GDM1 (cell line): Measurements from ENCODE around the gene CYB561D2.
"Not testable (repeated sequence)": the region's sequence is repeated elsewhere in the genome, so short reads cannot be mapped to it uniquely, and the experiment has no call there.

ENCODE experiments used
- DNase-seq: peaks from one replicate; lab custom pipeline; 2025; lab: John Stamatoyannopoulos, UW

Gene CYB561D2, protein sequence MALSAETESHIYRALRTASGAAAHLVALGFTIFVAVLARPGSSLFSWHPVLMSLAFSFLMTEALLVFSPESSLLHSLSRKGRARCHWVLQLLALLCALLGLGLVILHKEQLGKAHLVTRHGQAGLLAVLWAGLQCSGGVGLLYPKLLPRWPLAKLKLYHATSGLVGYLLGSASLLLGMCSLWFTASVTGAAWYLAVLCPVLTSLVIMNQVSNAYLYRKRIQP

DNA sequence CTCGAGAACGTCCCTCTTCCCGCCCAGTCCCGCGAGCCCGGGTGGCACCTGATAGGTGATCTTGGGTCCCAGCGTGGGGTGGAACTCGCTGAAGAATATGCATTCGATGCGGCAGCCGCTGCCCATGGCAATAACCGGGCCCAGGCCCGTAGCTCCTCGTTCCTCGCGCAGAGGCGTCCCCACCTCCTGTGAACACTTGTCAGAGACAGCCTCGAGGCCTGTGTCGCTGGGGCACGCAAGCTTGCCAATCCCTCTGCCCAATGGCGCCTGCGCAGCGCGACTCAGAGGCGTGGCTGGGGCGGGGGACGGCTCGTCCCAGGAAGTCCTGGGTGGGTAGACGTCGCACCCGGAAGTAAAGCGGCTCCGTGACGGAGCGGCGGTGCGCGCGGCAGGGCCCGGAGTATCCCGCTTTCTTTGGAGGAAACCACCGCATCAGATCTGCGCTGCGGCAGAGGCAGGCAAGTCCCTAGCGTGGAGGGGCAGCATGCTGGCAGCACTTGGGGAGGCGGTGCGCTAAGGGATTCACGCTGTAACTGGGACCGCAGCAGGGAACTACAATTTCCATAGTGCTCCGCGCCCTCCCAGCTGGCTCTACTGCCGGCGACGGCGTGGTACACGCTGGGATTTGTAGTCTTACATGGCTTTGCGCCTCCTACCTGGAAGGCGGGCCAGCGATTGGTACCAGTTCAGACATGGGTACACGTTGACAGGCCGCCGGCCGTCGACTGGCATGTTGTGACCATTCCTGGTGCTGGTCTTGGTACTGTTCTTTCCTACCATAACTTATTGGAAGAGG lies at the start of gene CYB561D2, which contains the start of gene NPRL2:
Gene CYB561D2 (plus strand): TSS at position 336 of the 796 bp plus-strand sequence. CDS start 572 bp downstream, outside the sequence.
Gene NPRL2 (minus strand): TSS at position 249 of the 796 bp plus-strand sequence. CDS start 123 bp downstream, at position 126.
- peak; percentile 90 for DNase-seq

DNA sequence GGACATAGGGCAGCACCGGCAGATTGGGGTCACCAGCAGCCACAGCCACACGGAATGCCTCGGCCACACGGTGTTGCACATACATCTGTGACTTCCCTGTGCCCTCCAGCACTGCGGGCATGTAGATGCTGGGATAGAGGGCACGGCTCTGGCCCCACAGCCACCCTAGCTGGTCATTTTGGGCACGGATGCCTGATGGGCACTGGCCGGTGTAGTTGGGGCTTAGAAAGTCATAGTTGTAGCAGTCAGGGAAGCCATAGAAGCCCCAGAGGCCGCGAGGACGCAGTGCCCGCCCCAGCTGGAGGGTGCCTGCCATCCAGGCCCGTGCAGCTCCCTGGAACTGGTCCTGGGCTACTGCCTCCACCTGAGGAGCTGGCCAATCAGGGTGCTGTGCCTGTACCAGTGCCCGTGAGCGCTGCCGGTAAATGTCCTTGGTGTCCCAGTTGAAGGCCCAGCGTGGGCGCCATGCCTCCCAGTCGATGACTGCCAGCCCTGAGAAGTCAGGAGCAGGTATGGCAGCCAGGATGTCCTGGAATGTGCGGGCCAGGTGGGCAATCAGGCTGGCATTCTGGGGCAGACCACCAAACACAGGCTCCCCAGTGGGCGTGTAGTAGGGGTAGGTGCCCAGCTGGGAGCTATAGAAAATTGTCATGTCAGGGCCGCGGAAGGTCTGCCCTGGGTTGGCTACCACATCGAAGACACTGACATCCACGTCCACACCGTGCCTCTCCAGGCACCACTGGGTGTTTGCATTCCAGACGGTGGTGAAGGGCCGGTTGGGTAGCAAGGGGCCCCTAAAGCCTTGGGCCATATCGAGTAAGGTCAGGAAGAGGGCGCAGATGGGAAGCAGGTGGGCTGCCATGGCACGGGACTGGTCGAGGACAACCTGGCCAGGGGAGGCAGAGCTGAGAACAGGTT lies 48.3 kb upstream of the CYB561D2 start:
- no peak for DNase-seq

DNA sequence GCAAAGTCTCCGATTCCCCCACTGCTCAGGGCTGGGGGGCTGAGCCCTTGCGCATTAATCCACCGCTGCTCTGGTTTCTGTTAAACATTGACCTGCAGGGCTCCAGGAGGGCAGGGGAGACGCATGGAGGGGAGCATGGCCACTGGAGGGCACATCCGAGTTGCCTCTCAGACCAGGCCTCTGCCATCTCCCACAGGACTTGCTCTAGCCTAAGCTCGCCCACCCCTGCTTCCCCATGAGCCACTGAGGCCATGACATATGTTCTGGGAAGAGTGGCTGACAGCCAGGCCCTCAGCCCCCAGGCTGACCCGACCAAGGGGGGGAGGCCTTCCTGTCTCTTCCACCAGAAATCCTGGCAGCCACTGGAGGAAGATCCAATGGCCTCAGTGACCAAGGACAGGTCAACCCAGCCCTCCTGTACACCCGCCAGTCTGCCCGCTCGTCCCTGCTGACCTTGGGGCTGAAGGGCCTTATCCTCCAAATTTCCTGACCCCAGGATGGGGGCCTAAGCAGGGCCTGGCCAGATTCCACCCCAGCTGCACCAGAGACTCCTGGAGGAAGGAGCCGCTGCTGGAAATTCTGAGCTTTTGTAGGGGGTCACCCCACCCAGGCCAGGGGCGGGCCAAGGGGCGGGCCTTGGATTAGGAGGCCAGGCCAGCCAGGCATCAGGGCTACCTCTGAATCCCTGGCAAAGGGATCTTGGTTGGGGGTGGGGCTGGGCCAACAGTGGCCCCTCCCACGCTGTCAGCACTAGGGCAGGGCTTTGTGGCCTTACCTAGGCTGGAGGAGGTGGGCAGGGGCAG lies 47.4 kb upstream of the CYB561D2 start, which contains the start of gene HYAL1:
Gene HYAL1 (minus strand): TSS at position 562 of the 803 bp plus-strand sequence. CDS start 618 bp downstream, outside the sequence.
- no peak for DNase-seq

DNA sequence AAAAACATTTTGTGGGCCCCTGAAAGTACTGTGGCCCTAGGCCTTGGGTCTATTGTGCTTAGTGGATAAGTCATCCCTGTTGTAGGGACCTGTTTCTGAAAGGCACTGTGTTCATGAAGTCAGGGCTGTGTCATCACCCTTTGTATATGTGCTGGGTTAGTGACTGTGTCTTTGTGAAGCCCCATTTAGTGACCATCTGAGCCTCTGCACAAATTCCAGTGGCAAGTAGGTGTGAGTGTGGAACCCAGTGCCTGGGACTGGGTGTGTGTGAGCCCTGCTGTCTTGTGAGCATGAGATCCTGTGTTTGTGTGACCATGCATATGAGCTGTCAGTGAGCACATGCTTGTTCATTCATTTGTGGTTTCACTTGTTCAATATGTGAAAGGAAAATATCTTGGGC lies 46.1 kb upstream of the CYB561D2 start:
- DNase-seq = no peak

DNA sequence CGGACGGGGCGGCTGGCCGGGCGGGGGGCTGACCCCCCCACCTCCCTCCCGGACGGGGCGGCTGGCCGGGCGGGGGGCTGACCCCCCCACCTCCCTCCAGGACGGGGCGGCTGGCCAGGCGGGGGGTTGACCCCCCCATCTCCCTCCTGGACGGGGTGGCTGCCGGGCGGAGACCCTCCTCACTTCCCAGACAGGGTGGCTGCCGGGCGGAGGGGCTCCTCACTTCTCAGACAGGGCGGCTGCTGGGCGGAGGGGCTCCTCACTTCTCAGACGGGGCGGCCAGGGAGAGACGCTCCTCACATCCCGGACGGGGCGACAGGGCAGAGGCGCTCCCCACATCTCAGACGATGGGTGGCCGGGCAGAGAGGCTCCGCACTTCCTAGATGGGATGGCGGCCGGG lies 38.6 kb upstream of the CYB561D2 start:
- DNase-seq = not testable (repeated sequence)

DNA sequence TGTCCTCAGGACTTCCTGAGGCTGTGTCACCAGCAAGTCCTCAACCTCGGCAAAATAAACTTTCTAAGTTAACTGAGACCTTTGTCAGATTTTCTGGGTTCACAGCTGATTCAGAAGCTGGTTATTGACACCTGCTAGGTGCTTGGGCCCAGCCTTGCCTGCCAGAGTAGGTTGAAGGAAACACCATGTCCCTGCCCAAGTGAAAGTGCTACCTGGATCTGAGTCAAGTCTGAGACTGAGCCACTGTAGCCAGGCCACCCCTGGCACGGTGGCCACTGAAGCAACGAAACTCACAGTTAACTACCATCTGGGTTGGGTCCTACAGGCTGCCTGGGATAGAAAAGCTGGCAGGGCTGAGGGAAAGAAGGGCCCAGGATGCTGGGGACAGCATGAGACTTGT lies 36.3 kb upstream of the CYB561D2 start:
- DNase-seq = no peak

DNA sequence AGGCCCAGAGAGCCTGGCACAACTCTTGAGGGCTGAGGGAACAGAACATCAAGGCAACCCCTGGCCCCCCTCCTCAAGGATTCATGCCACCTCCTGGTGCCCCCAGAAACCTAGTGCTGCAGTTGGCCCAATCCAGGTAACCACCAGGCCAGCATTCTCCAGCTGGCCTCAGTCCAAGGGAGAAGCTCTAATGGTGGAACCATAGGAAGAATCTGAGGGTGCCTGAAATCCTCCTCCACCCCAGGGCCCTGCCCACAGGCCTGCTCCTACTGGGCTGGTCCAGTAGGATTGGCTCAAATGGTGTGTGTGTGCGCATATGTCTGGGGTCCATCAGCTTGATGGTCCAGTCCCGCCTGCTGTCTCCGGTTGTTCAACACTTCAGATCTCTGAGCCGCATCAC lies 35.8 kb upstream of the CYB561D2 start:
- DNase-seq = no peak

DNA sequence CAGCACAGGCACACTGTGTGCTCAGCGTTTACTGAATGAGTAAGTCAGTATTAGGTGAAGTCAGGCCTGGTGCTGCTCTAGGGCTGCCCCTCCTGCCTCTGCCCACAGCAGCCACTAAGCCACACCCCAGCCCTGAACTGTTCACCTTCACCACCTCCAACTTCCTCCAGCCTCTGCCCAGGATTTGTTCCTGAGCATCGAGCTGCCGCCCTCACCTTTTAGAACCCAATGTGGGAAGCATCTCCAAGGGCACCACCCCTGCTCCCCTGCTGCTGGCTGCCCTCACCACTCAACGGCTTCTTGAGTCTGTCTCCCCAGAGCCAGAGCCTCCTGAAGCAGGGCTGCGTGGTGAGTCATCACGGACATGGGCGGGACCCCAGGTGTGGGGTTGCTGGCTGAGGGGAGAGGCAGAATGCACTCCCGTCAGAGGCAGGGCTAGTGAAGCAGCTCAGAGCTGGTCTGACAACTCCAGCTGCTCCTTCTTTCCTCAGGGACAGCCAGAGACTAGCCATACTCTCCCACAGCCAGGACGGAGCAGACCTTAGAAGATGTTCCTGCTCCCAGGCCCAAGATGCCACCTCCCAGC lies 33.9 kb upstream of the CYB561D2 start:
- DNase-seq = no peak

DNA sequence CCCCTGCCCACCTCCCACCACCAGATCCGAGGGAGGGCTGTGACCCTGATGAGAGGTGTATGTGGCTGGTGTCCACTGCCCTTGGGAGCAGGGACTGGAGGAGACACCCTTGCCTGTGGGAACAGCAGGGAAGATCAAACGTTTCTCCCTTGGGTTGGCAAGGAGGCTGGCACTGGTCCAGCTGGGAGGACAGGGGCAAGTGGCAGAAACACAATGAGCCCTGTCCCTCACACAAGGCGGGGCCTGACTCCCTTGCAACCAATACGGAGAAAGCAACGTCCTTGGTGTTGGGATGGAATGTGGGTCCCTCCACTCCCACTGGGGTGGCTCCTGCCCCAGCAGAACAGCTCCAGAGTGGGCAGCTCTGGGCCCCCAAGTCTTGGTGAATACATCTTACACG lies 33.4 kb upstream of the CYB561D2 start:
- no peak for DNase-seq

DNA sequence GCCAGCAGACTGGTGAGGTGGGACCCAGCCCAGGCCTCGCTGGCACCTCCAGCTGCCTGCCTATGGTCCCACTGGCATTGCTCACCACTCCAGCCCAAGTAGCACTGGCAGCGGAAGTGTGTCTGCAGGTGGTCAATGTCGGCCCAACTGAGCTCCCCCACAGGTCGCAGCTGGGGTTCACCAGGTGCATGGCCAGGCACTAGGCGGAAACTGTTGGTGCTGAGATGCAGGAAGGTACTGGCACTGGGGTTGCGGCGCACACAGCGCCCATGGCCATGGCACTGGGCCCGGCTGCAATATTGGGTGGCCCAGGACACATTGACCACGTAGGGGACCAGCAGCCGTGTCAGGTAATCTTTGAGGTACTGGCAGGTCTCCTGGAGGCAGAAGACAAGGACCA lies 32.5 kb upstream of the CYB561D2 start:
- DNase-seq = no peak

DNA sequence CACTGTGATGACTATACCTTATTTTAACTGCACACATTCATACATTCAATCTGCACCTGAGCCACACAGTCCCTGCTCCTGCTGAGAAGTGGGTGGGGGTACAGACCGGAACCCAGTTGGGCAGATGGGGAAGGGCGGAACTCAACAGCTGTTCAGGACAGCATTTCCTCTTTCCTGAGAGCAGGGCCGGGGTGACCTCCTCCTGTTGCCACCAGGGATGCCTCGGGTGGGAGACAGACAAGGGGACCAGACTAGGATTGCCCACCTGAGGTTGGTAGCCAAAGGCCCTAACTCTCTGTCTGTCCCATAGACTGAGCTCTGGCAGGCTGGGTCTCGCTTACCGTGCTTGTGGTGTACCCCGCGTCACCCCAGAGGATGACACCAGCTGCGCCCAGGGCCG lies 32.0 kb upstream of the CYB561D2 start:
- no peak for DNase-seq

DNA sequence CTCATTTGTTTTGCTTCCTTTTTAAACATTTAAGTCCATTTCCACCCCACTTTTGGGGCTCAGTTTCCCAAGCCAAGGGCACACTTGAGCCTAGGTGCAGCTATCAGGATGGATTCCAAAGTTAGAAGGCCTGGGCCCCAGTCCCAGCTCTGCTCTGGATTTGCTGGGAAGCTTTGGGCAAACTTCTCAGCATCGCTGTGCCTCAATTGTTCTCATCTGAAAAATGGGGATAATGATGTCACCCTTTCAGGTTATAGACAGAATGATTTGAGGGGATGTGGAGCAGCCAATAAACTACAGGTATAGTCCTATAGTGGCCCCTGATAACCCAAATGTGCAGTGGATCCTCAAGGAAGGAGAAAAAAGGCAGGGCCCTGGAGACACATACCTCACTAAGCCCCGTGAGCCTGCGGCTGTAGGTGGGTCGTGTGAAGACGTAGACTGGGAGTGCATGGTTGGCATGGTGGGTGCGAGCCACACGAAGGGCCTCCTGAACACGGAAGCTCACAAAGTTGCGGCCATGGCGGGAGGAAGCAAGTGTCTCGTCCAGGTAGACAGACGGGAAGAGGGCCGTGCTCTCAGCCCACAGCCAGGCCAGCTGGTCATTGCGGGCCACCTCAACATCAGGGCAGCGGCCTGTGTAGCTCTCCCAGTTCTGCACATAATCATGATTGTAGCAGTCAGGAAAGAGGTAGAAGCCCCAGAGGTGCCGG lies 31.3 kb upstream of the CYB561D2 start:
- no peak for DNase-seq

DNA sequence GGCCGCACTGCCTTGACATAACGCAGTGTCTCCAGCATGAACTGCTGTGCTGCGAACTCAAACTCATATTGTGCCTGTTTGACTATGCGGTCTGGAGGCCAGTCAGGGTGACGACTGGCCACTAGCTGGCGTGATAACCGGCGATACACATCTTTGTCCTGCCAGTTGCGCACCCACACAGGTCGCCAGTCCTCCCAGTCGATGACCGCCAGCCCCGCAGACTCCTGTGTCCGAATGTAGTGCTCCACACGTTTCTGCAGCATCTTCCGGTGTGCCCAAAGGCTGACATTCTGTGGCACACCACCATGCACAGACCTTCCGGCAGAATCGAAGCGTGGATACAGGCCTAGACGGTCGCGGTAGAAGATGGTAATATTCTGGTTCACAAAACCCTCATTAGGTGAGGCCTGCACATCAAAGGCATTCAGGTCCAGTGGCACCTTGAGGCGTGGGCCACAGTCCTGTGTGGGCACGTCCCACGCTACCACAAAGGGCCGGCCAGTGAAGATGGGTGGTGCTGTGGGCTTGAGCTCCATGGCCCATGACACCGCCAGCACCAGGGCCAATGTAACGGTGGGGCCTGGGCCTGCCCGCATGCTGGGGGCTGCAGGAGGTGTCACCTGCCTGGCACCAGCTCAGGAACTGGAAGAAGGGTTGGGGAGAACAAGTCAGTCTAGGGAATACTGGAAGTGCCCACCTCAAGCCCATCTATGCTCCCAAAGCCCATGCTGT lies 30.6 kb upstream of the CYB561D2 start:
- no peak for DNase-seq

DNA sequence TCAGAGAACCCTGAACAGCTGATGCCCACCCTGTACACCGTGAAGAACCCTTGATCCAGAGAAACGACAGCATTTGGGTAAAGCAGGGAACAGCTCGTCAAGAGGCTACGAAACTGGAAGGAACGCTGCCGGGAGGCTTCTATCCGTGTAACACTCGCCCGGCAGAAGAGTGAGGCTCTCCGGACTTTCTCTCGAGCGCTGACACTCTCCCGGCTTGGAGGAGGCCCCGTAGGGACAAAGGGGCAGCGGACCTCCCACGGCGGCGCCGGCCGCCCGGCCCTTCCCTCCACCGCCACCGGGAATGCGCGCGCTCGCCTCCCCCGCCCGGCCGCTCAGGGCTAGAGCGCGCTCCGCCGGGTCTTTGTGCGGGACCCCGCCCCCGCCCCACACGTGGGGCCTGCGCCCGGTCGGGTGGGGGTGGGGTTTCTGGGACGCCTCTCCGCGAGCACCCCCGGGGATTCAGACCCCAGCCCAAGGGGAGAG lies 29.8 kb upstream of the CYB561D2 start:
- DNase-seq = peak; percentile 62

DNA sequence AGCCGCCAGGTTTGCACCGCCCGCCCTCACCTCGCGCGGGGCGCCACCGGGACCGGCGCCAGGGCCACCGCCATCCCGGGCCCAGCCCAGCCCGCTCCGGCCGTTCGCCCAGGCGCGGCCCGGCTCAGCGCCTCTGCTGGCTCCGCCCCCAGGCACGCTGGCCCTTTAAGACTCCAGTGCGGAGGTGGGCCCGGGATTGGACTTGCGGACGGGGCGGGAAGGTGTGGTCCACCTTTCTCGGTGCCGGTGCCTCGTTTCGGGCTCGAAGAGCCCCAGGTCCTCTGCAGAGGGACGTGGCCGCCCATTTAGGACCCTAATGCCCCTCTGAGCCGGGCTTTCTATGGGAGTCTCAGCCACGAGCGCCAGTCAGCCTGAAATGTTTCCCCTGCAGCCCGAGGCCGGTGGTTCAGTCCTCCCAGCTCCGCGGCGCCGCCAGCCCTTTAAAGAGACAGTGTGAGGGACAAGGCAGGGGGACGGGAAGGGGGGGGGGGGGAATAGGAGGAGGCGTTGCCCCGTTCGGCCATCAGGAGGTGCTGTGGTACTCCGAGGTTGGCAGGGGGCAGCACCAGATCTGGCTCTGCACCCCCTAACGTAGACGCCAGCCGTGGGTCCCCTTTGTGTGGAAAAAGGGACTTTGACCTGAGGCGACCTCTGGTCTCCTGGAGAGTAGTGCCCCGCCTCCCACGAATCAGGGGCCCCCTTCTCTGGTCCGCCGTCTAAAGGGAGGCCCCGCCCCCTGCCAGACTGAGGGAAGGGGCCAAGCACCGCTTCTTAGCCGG lies 29.1 kb upstream of the CYB561D2 start:
- DNase-seq = peak; percentile 77

DNA sequence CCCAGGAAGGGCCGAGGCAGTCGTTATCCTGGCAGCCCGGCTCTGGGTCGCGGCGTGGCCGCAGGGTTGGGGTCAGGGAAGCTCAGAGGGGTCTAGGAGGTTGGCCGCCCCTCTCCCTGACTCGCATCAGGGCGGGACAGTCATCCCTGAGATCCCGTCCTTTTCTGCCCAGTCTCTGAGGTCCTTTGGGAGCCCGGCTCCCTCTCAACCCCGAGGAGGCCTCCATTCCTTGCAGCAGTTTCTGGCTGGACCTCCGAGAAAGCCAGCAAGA lies 28.6 kb upstream of the CYB561D2 start:
- no peak for DNase-seq

DNA sequence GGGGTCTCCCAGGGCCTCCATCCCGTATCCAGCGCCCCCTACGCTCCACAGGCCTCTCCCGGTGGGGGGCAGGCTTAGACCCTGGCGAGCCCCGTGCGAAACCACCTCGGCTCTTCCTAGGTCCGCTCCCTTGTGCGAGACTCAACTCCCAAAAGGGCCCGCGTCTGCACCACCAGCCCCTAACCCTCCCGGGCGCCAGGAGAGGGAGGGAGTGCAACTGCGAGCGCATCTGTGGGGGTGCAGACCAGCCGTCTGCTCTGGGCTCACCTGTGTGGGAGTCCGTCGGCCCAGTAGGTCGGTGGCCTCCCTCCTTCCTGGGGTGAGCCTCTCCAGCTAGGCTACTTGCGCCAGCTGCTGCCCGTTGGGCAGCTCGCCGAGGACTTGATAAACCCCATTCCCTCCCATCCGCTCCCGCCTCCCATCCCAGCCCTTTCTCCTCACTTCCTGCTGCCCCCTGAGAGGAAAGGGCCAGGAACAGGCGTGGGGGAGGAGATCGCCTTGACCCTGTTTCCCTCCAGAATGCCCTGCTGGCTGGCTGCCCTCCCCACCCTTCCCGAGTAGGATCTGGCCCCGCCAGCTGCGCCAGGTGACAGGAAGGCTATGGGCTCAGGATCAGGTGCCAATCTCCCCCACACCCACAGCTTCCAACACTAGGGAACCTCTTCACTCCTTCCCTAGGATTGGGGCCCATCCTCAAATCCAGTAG lies 28.1 kb upstream of the CYB561D2 start, which contains the start of gene HYAL2:
Gene HYAL2 (minus strand): TSS at position 360 of the 706 bp plus-strand sequence. CDS start 2,256 bp downstream, outside the sequence.
- no peak for DNase-seq

DNA sequence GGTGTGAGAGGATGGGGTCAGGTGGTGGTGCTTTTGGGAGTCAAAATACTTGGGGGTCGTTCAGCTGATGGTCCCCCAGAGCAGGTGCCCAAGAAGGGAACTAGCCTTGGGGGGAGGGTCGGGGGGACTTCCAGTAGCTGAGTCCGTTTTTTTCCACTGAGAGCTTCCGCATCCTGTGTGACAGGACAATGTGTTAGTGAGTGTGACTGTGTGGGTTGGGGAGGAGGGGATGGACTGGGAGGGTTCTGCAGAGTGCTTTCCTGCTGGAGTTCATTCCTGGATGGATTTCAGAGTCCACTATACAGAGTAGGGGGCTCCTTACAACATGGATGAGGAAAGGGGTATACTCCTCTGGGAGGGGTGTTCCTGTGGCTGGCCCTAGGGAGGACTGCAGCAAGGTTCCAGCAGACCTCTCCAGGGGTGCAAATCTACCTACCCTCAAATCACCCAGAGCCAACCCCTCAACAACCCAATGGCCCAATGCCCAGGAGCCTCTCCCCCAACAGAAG lies 27.5 kb upstream of the CYB561D2 start:
- DNase-seq = no peak
